ENCODE measurements around the gene OARD1. TPM values are rescaled to one million over a fixed set of nuclear protein-coding genes. Genes with fewer than 3 reads are reported as not detected.

Gene OARD1
- total and polyA plus RNA-seq, 2 donors (not counting 1 experiment from before 2014, with no cell fraction given): 9.6 to 52.5 TPM

DNA sequence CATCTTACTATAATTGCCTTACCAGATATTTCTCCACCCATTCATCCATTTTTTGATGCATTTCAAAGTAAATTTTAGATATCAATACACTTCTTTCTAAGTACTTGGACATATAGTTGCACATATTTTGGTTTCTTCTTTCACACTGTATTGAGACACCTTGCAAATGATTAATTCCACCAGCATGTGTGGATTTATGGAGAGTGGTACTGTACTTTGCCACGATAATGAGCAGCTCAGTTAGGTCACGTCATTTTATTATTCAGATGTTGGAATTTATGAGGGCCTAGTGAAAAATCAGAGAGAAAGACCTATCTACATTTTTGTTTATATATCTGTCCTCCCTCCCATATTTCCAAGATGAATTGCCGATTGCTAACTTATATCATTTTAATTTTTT, 5.9 kb upstream of the OARD1 start:
- Histone ChIP-seq H3K36me3 (replicated peaks in 1 of 2; ENCODE audit: control extremely low read depth in 1 of 2, control insufficient read depth in 1 of 2, extremely low read depth in 1 of 2, insufficient read depth in 2 of 2, low read length in 1 of 2) (peaks cover 4 to 32% of the 10 kb centered on the region in 2 experiments), H3K9ac (ENCODE audit: low read length) (no peak overlapping the region), H3K27ac (ENCODE audit: low read length in 2 of 2) (no peak overlapping the region), H3K27me3 (replicated peaks in 1 of 4; ENCODE audit: control extremely low read depth in 1 of 4, control insufficient read depth in 3 of 4, insufficient read depth in 4 of 4, low read length in 3 of 4) (no peaks in the 10 kb centered on the region), H3K9me3 (ENCODE audit: control extremely low read depth in 1 of 3, control insufficient read depth in 2 of 3, insufficient read depth in 1 of 3, low read length in 2 of 3) (no peaks in the 10 kb centered on the region), H3K4me1 (ENCODE audit: control insufficient read depth in 2 of 2, insufficient read depth in 2 of 2, low read length in 2 of 2) (peaks cover 36 to 40% of the 10 kb centered on the region in 2 donors), H3K79me2 (ENCODE audit: control insufficient read depth, insufficient read depth, low read length) (peaks cover 90% of the 10 kb centered on the region), H3K4me2 (replicated peaks; ENCODE audit: low read depth, low read length, poor library complexity, severe bottlenecking) (no peak overlapping the region), H2AFZ (ENCODE audit: insufficient read depth, low read depth, low read length, poor library complexity, severe bottlenecking) (no peak overlapping the region), H4K20me1 (ENCODE audit: control insufficient read depth, insufficient read depth, low read length, poor library complexity, severe bottlenecking) (no peaks in the 10 kb centered on the region), H3K4me3 (ENCODE audit: control extremely low read depth in 1 of 5, extremely low read depth in 1 of 5, insufficient read depth in 1 of 5, low read depth in 2 of 5, low read length in 4 of 5) (no peak overlapping the region)
- no peak overlapping the region for H3K4me3 Mint-ChIP-seq
- POLR2A ChIA-PET: interaction anchor here (0.9 kb wide), 1 partner anchor 15 kb away, joined by 5 read pairs; no protein-coding TSS in a partner anchor
- TF ChIP-seq EZH2 (IDR thresholded peaks at IDR 0.05; ENCODE audit: borderline replicate concordance, insufficient read depth, low read depth, low read length, poor library complexity, severe bottlenecking): no peak
- TF ChIP-seq, protein P1, sequence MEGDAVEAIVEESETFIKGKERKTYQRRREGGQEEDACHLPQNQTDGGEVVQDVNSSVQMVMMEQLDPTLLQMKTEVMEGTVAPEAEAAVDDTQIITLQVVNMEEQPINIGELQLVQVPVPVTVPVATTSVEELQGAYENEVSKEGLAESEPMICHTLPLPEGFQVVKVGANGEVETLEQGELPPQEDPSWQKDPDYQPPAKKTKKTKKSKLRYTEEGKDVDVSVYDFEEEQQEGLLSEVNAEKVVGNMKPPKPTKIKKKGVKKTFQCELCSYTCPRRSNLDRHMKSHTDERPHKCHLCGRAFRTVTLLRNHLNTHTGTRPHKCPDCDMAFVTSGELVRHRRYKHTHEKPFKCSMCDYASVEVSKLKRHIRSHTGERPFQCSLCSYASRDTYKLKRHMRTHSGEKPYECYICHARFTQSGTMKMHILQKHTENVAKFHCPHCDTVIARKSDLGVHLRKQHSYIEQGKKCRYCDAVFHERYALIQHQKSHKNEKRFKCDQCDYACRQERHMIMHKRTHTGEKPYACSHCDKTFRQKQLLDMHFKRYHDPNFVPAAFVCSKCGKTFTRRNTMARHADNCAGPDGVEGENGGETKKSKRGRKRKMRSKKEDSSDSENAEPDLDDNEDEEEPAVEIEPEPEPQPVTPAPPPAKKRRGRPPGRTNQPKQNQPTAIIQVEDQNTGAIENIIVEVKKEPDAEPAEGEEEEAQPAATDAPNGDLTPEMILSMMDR (IDR thresholded peaks at IDR 0.05): no peak
- peaks cover 59% of the 10 kb centered on the region for H3K4me1 Mint-ChIP-seq
- no peaks in the 10 kb centered on the region for H3K9me3 Mint-ChIP-seq (ENCODE audit: insufficient read depth)
- ATAC-seq (ENCODE audit: low read depth) (no peak), DNase-seq (no peak)
- no CpG with 5 or more reads among the region's 3 CpGs for WGBS (ENCODE audit: insufficient coverage)
- no peaks in the 10 kb centered on the region for H3K27me3 Mint-ChIP-seq
- H3K27ac Mint-ChIP-seq: no peak overlapping the region
- intact Hi-C loops (cut with micrococcal nuclease): loop anchor here (10.0 kb wide), 3 partner anchors 197 to 1487 kb away; partner anchors contain the start of genes UBR2 and USP49
- CTCF ChIA-PET: interaction anchor here (0.7 kb wide), 1 partner anchor 771 kb away, joined by 3 read pairs; no protein-coding TSS in a partner anchor

DNA sequence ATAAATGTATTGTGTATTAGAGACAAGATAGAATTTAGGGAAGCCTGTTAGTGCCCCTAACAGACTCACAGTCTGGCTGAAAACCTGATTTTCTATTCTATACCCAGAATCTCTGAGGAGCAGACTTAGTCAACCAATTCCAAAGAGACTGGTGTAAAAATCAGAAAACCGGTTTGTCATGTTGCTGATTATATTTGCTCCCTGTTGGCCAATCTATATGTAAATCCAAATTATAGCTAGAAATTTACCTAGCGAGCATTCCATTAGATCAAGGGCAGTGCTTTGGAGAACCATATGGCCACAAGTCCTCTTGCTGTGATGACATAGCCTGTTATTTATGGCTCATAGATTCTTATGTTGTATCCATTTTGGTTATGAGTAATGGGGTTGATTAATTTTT, 5.4 kb upstream of the OARD1 start:
- Histone ChIP-seq H3K36me3 (replicated peaks in 1 of 2; ENCODE audit: control extremely low read depth in 1 of 2, control insufficient read depth in 1 of 2, extremely low read depth in 1 of 2, insufficient read depth in 2 of 2, low read length in 1 of 2) (peaks cover 2 to 30% of the 10 kb centered on the region in 2 experiments), H3K9me3 (ENCODE audit: control extremely low read depth in 1 of 3, control insufficient read depth in 2 of 3, insufficient read depth in 1 of 3, low read length in 2 of 3) (no peaks in the 10 kb centered on the region), H3K27ac (ENCODE audit: low read length in 2 of 2) (no peak overlapping the region), H4K20me1 (ENCODE audit: control insufficient read depth, insufficient read depth, low read length, poor library complexity, severe bottlenecking) (no peaks in the 10 kb centered on the region), H3K79me2 (ENCODE audit: control insufficient read depth, insufficient read depth, low read length) (peaks cover 84% of the 10 kb centered on the region), H3K4me3 (ENCODE audit: control extremely low read depth in 1 of 5, extremely low read depth in 1 of 5, insufficient read depth in 1 of 5, low read depth in 2 of 5, low read length in 4 of 5) (no peak overlapping the region), H3K4me1 (ENCODE audit: control insufficient read depth in 2 of 2, insufficient read depth in 2 of 2, low read length in 2 of 2) (peaks cover 36 to 40% of the 10 kb centered on the region in 2 donors), H2AFZ (ENCODE audit: insufficient read depth, low read depth, low read length, poor library complexity, severe bottlenecking) (no peak overlapping the region), H3K27me3 (replicated peaks in 1 of 4; ENCODE audit: control extremely low read depth in 1 of 4, control insufficient read depth in 3 of 4, insufficient read depth in 4 of 4, low read length in 3 of 4) (no peaks in the 10 kb centered on the region), H3K4me2 (replicated peaks; ENCODE audit: low read depth, low read length, poor library complexity, severe bottlenecking) (no peak overlapping the region), H3K9ac (ENCODE audit: low read length) (no peak overlapping the region)
- ChIA-PET POLR2A (no interaction called here), CTCF (no interaction called here)
- no peak for TF ChIP-seq EZH2 (IDR thresholded peaks at IDR 0.05; ENCODE audit: borderline replicate concordance, insufficient read depth, low read depth, low read length, poor library complexity, severe bottlenecking)
- TF ChIP-seq, protein P1 (IDR thresholded peaks at IDR 0.05): no peak
- no peak overlapping the region for H3K27ac Mint-ChIP-seq
- no peak overlapping the region for H3K4me3 Mint-ChIP-seq
- peaks cover 56% of the 10 kb centered on the region for H3K4me1 Mint-ChIP-seq
- H3K9me3 Mint-ChIP-seq (ENCODE audit: insufficient read depth): no peaks in the 10 kb centered on the region
- no peak for DNase-seq
- intact Hi-C loops (cut with micrococcal nuclease): loop anchor here (10.0 kb wide), 3 partner anchors 197 to 1487 kb away; partner anchors contain the start of genes UBR2 and USP49
- H3K27me3 Mint-ChIP-seq: no peaks in the 10 kb centered on the region
- WGBS (ENCODE audit: insufficient coverage): no CpG with 5 or more reads among the region's 2 CpGs
- no peak for ATAC-seq (ENCODE audit: low read depth)

All from B cell (primary cell).